Lower lobe of right lung (tissue), 2 donors: ENCODE measurements around the gene TMEM132E. TPM values are rescaled to one million over a fixed set of nuclear protein-coding genes. Genes with fewer than 3 reads are reported as not detected.

ENCODE experiments used
- ATAC-seq, 2 donors: fragments of 200-7000 bp; cut with Tn5 transposase; one replicate each; pipeline ENCODE4 v1.9.1; 2020 to 2022; ENCODE audit warnings: mild to moderate bottlenecking in 2 of 2, moderate library complexity in 2 of 2
- DNase-seq: peaks from one replicate; pipeline ENCODE4 v3.0.0-alpha.2; 2020
- H3K27ac ChIP-seq: fragments of 200-600 bp; one replicate; pipeline ENCODE4 v1.8.0; 2022
- H3K27me3 ChIP-seq: fragments of 200-600 bp; one replicate; pipeline ENCODE4 v1.8.0; 2022; ENCODE audit warnings: low read depth
- H3K36me3 ChIP-seq: fragments of 200-600 bp; one replicate; pipeline ENCODE4 v1.8.0; 2022; ENCODE audit warnings: mild to moderate bottlenecking
- H3K4me1 ChIP-seq: fragments of 200-600 bp; one replicate; pipeline ENCODE4 v1.8.0; 2022
- H3K4me3 ChIP-seq: fragments of 200-600 bp; one replicate; pipeline ENCODE4 v1.8.0; 2022; ENCODE audit warnings: mild to moderate bottlenecking
- H3K9me3 ChIP-seq: fragments of 200-600 bp; one replicate; pipeline ENCODE4 v1.8.0; 2022
- intact Hi-C: fragments of 100-400 bp; cut with DNase I; formaldehyde crosslinking; loops from one replicate; pipeline ENCODE4 v1.11.0; 2022
- total RNA-seq: library from RNA; stranded (reverse); fragmentation: NEBNext Ultra II Directional; extraction: Animal tissue kit (Norgen Biotek cat#: 25700); gene quantifications from one replicate; pipeline ENCODE4 v1.2.1, GENCODE V29; 2021
- TF ChIP-seq, protein P1 (sequence below): fragments of 200-600 bp; IDR thresholded peaks from one replicate; pipeline ENCODE4 v1.8.0; 2022; ENCODE audit warnings: antibody characterized with exemption, mild to moderate bottlenecking
- donor health status: DM: no; HTN: yes; CAD: no; lungs with severe emphysema.

The TMEM132E gene
- total RNA-seq, 1 donor from 2014 or later: 0.53 TPM

DNA sequence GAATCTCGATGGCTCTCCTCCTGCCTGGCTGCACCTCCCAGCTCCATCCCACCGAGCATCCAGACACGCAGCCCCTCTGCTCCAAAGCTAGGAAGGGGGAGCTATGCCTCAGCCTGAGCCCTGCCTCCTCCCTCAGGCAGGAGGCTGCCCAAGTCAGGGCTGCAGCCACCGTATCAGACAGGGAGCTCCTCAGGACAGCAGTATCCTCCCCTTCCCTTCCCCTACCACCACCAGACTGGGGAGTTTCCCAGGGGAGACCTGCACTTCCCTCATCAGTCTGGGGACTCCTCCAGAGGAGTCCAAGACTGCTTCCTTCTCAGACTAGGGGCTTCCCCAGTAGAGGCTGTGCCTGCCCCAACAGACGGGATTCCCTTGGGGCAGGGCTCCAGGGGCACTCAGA, 17.5 kb downstream of the TMEM132E start:
- TF ChIP-seq, protein P1, sequence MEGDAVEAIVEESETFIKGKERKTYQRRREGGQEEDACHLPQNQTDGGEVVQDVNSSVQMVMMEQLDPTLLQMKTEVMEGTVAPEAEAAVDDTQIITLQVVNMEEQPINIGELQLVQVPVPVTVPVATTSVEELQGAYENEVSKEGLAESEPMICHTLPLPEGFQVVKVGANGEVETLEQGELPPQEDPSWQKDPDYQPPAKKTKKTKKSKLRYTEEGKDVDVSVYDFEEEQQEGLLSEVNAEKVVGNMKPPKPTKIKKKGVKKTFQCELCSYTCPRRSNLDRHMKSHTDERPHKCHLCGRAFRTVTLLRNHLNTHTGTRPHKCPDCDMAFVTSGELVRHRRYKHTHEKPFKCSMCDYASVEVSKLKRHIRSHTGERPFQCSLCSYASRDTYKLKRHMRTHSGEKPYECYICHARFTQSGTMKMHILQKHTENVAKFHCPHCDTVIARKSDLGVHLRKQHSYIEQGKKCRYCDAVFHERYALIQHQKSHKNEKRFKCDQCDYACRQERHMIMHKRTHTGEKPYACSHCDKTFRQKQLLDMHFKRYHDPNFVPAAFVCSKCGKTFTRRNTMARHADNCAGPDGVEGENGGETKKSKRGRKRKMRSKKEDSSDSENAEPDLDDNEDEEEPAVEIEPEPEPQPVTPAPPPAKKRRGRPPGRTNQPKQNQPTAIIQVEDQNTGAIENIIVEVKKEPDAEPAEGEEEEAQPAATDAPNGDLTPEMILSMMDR: no peak

DNA sequence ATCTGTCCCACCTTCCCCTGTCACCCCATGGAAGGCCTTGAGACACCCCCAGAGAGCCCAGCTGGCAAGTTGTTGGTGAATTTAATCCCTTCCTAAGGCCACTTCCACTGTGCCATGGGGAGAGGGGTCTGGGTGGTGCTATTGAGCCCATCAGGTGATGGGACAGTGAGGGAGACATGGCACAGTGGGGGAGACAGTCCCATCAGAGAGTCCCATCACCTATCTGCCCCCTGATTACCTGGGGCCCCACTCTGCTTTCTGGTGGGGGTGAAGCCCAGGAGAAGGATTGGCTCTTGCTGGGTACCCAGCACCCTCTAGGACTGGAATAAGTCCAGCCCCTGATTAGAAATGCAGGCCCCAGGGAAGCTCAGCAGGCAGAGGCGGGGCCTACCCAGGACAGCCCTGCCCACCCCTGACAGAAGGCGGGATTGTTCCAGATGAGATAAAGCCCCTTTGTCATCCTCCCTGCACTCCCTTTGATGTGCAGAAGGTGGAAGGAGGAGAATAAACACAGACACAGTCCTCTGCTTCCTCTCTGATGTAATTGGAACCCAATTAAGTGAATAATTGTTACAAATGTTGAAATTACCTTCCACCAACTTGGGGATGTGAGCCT, 18.9 kb downstream of the TMEM132E start:
- ATAC-seq: no peak
- Histone ChIP-seq H3K27me3 (peaks cover 8% of the 10 kb centered on the region), H3K4me1 (no peaks in the 10 kb centered on the region), H3K27ac (no peak overlapping the region), H3K36me3 (no peaks in the 10 kb centered on the region), H3K4me3 (no peak overlapping the region), H3K9me3 (no peaks in the 10 kb centered on the region)
- TF ChIP-seq, protein P1: no peak
- intact Hi-C loops: no loop called here
- no peak for DNase-seq

More for the DNA sequence above, 17.5 kb downstream of the TMEM132E start:
- Histone ChIP-seq H3K36me3 (no peaks in the 10 kb centered on the region), H3K27me3 (peaks cover 8% of the 10 kb centered on the region), H3K9me3 (no peaks in the 10 kb centered on the region), H3K27ac (no peak overlapping the region), H3K4me1 (no peaks in the 10 kb centered on the region), H3K4me3 (no peak overlapping the region)
- DNase-seq (no peak), ATAC-seq (no peak)
- intact Hi-C loops: no loop called here

- intact Hi-C loops: no loop called here
- DNase-seq: no peak
- H3K36me3 ChIP-seq: no peaks in the 10 kb centered on the region
- no peak for ATAC-seq
- TF ChIP-seq, protein P1: no peak
- H3K4me3 ChIP-seq: no peak overlapping the region
- peaks cover 3% of the 10 kb centered on the region for H3K27me3 ChIP-seq
- no peaks in the 10 kb centered on the region for H3K9me3 ChIP-seq
- H3K27ac ChIP-seq: no peak overlapping the region
- H3K4me1 ChIP-seq: no peaks in the 10 kb centered on the region
These were observed 22.0 kb downstream of the TMEM132E start for GRCh38 chr17:34601416-34601815.

DNA sequence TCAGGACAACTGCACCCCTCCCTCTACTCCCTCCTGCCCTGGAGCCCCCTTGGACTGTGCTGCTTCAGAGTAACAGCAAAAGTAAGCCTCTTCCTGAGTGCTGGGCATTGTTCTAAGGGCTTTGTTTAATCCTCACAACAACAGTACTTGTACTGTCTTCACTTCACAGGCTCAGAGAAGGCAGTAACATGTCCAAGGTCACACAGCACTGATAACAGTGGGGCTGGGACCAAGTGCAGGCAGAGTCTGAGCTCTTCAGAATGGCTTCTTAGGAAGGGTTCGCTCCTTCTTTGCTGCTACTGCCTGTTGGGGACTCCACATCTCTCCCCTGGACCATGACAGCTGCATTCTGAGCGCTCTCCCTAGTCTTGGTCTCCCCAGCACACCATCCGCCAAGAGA, 24.6 kb downstream of the TMEM132E start:
- Histone ChIP-seq H3K27me3 (peaks cover 8% of the 10 kb centered on the region), H3K9me3 (no peaks in the 10 kb centered on the region), H3K27ac (no peak overlapping the region), H3K4me1 (no peaks in the 10 kb centered on the region), H3K4me3 (no peak overlapping the region), H3K36me3 (no peaks in the 10 kb centered on the region)
- TF ChIP-seq, protein P1: no peak
- DNase-seq (no peak), ATAC-seq (no peak)
- intact Hi-C loops: no loop called here

GRCh38 chr17:34606763-34607162, 27.4 kb downstream of the TMEM132E start:
- Histone ChIP-seq H3K27me3 (peaks cover 19% of the 10 kb centered on the region), H3K4me1 (no peaks in the 10 kb centered on the region), H3K4me3 (no peak overlapping the region), H3K9me3 (no peaks in the 10 kb centered on the region), H3K36me3 (no peaks in the 10 kb centered on the region), H3K27ac (no peak overlapping the region)
- ATAC-seq (no peak), DNase-seq (no peak)
- intact Hi-C loops: no loop called here
- TF ChIP-seq, protein P1: no peak
